HEK293 (cell line): Measurements from ENCODE around the gene SPRY1.

ENCODE experiments used
- CTCF ChIP-seq: fragments of 450-650 bp; formaldehyde crosslinking; IDR thresholded peaks from 2 replicates; pipeline ENCODE4 v1.5.1; 2016; ENCODE audit warnings: missing biosample characterization, missing genetic modification characterization
- PBX3 ChIP-seq: sonication (generic); formaldehyde crosslinking; IDR thresholded peaks from 2 replicates; pipeline ENCODE4 v1.8.1; 2022; ENCODE audit warnings: mild to moderate bottlenecking, moderate library complexity, missing genetic modification reagents
- ZNF239 ChIP-seq: fragments of 450-650 bp; formaldehyde crosslinking; IDR thresholded peaks from 2 replicates; pipeline ENCODE4 v1.5.1; 2016; ENCODE audit warnings: missing biosample characterization, missing genetic modification characterization

GRCh38 chr4:123363729-123364128, 32.9 kb upstream of the SPRY1 start:
- TF ChIP-seq PBX3 = no peak
- TF ChIP-seq CTCF (tag by site-specific recombination) = no peak
- no peak for TF ChIP-seq ZNF239 (tag by site-specific recombination)
